ENCODE data around the gene ROR2.

- TF ChIP-seq POLR2AphosphoS5 (IDR thresholded peaks at IDR 0.05; ENCODE audit: low read depth), result no peak
- no peak for TF ChIP-seq CTCF (conservative IDR thresholded peaks at IDR 0.05; ENCODE audit: low read depth in 2 of 2)
- TF ChIP-seq, protein P1, sequence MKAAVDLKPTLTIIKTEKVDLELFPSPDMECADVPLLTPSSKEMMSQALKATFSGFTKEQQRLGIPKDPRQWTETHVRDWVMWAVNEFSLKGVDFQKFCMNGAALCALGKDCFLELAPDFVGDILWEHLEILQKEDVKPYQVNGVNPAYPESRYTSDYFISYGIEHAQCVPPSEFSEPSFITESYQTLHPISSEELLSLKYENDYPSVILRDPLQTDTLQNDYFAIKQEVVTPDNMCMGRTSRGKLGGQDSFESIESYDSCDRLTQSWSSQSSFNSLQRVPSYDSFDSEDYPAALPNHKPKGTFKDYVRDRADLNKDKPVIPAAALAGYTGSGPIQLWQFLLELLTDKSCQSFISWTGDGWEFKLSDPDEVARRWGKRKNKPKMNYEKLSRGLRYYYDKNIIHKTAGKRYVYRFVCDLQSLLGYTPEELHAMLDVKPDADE (IDR thresholded peaks at IDR 0.05), result no peak
- TF ChIP-seq ZNF462 (CRISPR knock-in tag; IDR thresholded peaks at IDR 0.05), result no peak
- no peak for TF ChIP-seq JUNB (IDR thresholded peaks at IDR 0.05; ENCODE audit: unreplicated experiment)
Observed at GRCh38 chr9:91942201-91942600, 7.8 kb downstream of the ROR2 start.

Data from GM23338 (cell line).